ENCODE results near the gene ABTB1. TPM values are rescaled to one million over a fixed set of nuclear protein-coding genes. Genes with fewer than 3 reads are reported as not detected.

ABTB1 gene
- total RNA-seq, 1 donor from 2014 or later = 12.2 TPM

DNA sequence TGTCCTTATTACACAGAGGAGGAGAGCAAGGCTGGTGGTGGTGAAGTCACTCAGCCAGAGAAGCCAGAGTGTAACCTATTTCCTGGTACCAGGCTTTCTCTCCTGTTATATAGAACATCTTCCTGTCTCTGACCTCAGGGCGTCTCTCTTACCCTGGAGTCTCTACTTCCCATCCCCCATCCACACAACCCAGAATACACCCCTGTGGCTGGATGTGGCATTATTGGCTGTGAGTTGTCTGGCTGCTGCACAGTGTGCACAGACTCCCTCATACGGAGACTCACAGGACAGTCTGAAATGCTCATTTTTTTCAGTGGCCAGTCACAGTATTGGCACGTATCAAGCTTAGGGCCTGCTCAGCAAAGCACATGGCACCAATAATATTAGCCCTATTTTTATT lies 35.2 kb upstream of the ABTB1 start:
- TF ChIP-seq, protein P1, sequence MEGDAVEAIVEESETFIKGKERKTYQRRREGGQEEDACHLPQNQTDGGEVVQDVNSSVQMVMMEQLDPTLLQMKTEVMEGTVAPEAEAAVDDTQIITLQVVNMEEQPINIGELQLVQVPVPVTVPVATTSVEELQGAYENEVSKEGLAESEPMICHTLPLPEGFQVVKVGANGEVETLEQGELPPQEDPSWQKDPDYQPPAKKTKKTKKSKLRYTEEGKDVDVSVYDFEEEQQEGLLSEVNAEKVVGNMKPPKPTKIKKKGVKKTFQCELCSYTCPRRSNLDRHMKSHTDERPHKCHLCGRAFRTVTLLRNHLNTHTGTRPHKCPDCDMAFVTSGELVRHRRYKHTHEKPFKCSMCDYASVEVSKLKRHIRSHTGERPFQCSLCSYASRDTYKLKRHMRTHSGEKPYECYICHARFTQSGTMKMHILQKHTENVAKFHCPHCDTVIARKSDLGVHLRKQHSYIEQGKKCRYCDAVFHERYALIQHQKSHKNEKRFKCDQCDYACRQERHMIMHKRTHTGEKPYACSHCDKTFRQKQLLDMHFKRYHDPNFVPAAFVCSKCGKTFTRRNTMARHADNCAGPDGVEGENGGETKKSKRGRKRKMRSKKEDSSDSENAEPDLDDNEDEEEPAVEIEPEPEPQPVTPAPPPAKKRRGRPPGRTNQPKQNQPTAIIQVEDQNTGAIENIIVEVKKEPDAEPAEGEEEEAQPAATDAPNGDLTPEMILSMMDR (IDR thresholded peaks at IDR 0.05; ENCODE audit: unreplicated experiment) = no peak
- no peaks in the 10 kb centered on the region for H3K36me3 Mint-ChIP-seq (ENCODE audit: insufficient read depth)
- no peak for DNase-seq (ENCODE audit: low spot score, unreplicated experiment)
- H3K27ac Mint-ChIP-seq = no peak overlapping the region
- H3K27me3 Mint-ChIP-seq = no peaks in the 10 kb centered on the region
- H3K4me3 Mint-ChIP-seq (ENCODE audit: low read depth) = no peak overlapping the region
- no peaks in the 10 kb centered on the region for H3K4me1 Mint-ChIP-seq (ENCODE audit: low read depth)
- no peaks in the 10 kb centered on the region for H3K9me3 Mint-ChIP-seq (ENCODE audit: low read depth)

DNA sequence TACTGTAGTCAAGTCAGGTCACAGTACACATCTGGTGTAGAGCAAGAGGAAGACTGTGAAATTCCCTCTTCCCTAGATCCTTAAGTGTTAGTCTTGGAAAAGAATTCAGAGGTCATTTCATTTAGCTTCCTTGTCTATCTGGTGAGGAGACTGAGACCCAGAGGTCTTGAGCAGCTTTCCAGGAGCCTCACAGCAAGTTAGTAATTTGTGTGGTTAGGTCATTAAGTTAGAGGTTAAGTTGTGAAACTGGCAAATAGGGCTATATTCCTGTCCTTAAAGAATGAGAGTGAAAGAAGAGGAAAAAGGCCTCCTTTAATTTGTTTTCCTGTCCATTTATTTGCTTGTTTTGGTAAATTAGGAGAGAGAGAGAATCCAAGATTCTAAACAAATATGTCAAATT lies 34.8 kb upstream of the ABTB1 start:
- Mint-ChIP-seq H3K4me3 (ENCODE audit: low read depth) (no peak overlapping the region), H3K4me1 (ENCODE audit: low read depth) (no peaks in the 10 kb centered on the region), H3K9me3 (ENCODE audit: low read depth) (no peaks in the 10 kb centered on the region), H3K27ac (no peak overlapping the region), H3K36me3 (ENCODE audit: insufficient read depth) (no peaks in the 10 kb centered on the region), H3K27me3 (no peaks in the 10 kb centered on the region)
- DNase-seq (ENCODE audit: low spot score, unreplicated experiment) = no peak
- TF ChIP-seq, protein P1 (IDR thresholded peaks at IDR 0.05; ENCODE audit: unreplicated experiment) = no peak

DNA sequence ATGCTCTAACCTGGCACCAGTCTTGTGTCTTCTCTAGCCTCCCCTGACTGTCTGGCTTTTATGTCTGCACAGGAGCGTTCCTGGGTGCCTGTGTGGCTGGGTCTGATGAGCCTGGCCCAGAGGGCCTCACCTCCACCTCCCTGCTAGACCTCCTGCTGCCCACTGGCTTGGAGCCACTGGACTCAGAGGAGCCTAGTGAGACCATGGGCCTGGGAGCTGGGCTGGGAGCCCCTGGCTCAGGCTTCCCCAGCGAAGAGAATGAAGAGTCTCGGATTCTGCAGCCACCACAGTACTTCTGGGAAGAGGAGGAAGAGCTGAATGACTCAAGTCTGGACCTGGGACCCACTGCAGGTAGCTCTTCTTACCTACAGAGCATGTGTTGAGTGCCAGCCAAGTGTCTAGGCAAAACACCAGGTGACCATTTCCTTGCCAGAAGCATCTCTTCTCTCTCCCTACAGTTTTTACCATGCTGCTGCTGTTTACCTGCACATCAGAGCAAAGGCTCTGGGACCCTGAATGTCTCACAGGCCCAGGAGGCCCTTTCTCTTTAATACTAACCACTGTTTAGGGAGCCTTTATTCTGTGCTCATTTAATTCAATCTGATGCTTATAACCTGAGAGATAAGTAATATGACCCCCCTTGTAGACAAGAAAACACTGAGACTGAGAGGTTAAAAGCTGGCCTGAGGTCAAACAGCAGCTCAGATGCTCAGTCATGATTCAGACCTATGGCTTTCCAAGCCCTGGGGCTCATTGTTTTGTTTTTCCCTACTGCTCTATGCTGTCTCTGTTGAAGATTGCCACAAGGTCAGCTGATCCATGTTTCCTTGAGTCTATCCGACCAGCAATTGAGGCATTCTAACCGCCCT lies 33.3 kb upstream of the ABTB1 start:
- H3K27ac Mint-ChIP-seq = no peak overlapping the region
- no peaks in the 10 kb centered on the region for H3K9me3 Mint-ChIP-seq (ENCODE audit: low read depth)
- no peak overlapping the region for H3K4me3 Mint-ChIP-seq (ENCODE audit: low read depth)

DNA sequence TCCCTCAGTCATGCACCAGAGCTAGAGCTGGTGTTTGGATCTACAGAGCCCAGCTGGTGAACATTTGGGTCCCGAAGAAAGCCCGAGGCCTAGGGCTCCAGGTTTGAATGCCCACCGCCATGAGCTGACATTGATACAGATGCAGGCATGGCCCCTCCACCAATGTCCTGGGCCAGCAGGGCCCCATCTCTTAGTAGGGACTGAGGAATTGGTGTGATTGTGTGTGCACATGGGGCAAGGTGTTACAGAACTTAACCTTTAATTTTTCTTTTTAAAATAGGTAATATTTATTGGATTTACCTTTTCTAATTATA lies 32.8 kb upstream of the ABTB1 start:
- Mint-ChIP-seq H3K36me3 (ENCODE audit: insufficient read depth) (no peaks in the 10 kb centered on the region), H3K9me3 (ENCODE audit: low read depth) (no peaks in the 10 kb centered on the region), H3K27me3 (no peaks in the 10 kb centered on the region), H3K4me1 (ENCODE audit: low read depth) (no peaks in the 10 kb centered on the region), H3K4me3 (ENCODE audit: low read depth) (no peak overlapping the region), H3K27ac (no peak overlapping the region)
- TF ChIP-seq, protein P1 (IDR thresholded peaks at IDR 0.05; ENCODE audit: unreplicated experiment) = no peak
- DNase-seq (ENCODE audit: low spot score, unreplicated experiment) = no peak

More for the DNA sequence above, 33.3 kb upstream of the ABTB1 start:
- H3K36me3 Mint-ChIP-seq (ENCODE audit: insufficient read depth) = no peaks in the 10 kb centered on the region
- H3K27me3 Mint-ChIP-seq = no peaks in the 10 kb centered on the region
- TF ChIP-seq, protein P1 (IDR thresholded peaks at IDR 0.05; ENCODE audit: unreplicated experiment) = no peak
- no peaks in the 10 kb centered on the region for H3K4me1 Mint-ChIP-seq (ENCODE audit: low read depth)
- no peak for DNase-seq (ENCODE audit: low spot score, unreplicated experiment)

DNA sequence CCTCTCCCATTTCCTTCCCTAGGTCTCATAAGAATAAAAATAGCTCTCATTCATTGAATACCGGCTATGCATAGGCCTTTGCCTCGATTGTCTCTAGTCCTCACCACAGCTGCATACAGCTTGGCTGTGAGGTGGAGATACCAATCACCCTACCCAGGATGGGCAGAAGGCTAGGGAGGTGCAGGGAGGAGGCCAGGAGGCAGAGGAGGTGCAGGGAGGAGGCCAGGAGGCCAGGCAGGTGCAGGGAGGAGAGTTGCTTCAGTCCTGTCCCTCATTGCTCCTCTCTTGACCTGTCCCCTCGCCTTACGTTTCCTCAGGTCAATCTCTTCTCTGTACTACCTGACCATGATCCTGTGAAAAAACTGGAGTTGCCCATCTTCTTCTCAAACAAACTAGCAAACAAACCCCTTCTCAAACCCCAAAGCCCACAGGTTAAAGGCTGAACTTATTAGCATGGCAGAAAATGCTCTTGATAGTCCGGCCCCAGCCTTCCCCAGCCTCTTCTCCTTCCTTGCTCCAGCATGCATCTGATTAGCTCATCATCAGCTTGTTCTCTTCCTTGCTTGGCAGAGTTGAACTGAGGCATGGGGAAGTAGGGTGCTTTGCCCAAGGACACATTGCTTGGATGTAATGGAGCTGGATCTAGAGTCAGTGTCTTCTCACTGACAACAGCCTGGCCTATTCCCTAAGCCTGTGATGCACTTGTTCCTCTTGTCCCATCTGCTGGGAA lies 27.9 kb upstream of the ABTB1 start:
- DNase-seq (ENCODE audit: low spot score, unreplicated experiment) = no peak
- Mint-ChIP-seq H3K27ac (no peak overlapping the region), H3K27me3 (no peaks in the 10 kb centered on the region), H3K4me3 (ENCODE audit: low read depth) (no peak overlapping the region), H3K9me3 (ENCODE audit: low read depth) (no peaks in the 10 kb centered on the region), H3K36me3 (ENCODE audit: insufficient read depth) (no peaks in the 10 kb centered on the region), H3K4me1 (ENCODE audit: low read depth) (no peaks in the 10 kb centered on the region)
- TF ChIP-seq, protein P1 (IDR thresholded peaks at IDR 0.05; ENCODE audit: unreplicated experiment) = no peak
